Neural cell (in vitro differentiated cells): ENCODE measurements around the gene ELMO1. TPM values are rescaled to one million over a fixed set of nuclear protein-coding genes. Genes with fewer than 3 reads are reported as not detected.

ENCODE experiments used
- H2AFZ ChIP-seq: fragments of 200-600, 300-800 bp; sonication (generic), shearing (Covaris generic); 2 replicates; pipeline ENCODE4 v1.6.0; 2014; ENCODE audit warnings: low read depth, mild to moderate bottlenecking, antibody characterized with exemption, low read length, moderate library complexity
- H3F3A ChIP-seq: fragments of 200-600 bp; shearing (Covaris generic); 2 replicates; pipeline ENCODE4 v1.6.1; 2016; ENCODE audit warnings: mild to moderate bottlenecking, moderate library complexity, mixed read lengths, antibody characterized with exemption, low read length; ENCODE audit not compliant: insufficient read depth, poor library complexity, severe bottlenecking
- H3K27ac ChIP-seq: fragments of 200-600, 300-800 bp; sonication (generic), shearing (Covaris generic); 2 replicates; pipeline ENCODE4 v1.5.1; 2014; ENCODE audit warnings: mild to moderate bottlenecking, low read length, moderate library complexity
- H3K27me3 ChIP-seq: fragments of 300-800, 200-600 bp; sonication (generic), shearing (Covaris generic); 2 replicates; pipeline ENCODE4 v1.6.0; 2014; ENCODE audit warnings: mild to moderate bottlenecking, low read depth, low read length, moderate library complexity; ENCODE audit not compliant: insufficient read depth
- H3K36me3 ChIP-seq: fragments of 300-800, 200-600 bp; sonication (generic), shearing (Covaris generic); 2 replicates; pipeline ENCODE4 v1.5.1; 2014; ENCODE audit warnings: mild to moderate bottlenecking, antibody characterized with exemption, low read length, moderate library complexity; ENCODE audit not compliant: insufficient read depth
- H3K4me2 ChIP-seq: fragments of 300-800, 200-600 bp; sonication (generic), shearing (Covaris generic); 2 replicates; pipeline ENCODE4 v1.6.0; 2014; ENCODE audit warnings: mild to moderate bottlenecking, low read length
- H3K4me3 ChIP-seq: fragments of 300-800, 200-600 bp; sonication (generic), shearing (Covaris generic); 2 replicates; pipeline ENCODE4 v1.5.1; 2014; ENCODE audit warnings: mild to moderate bottlenecking, low read length, moderate library complexity
- H3K79me2 ChIP-seq: fragments of 200-600 bp; shearing (Covaris generic); replicated peaks from 2 replicates; pipeline ENCODE4 v1.6.0; 2014; ENCODE audit warnings: mild to moderate bottlenecking, low read length, moderate library complexity; ENCODE audit not compliant: insufficient read depth
- H3K9ac ChIP-seq: fragments of 300-800, 200-600 bp; sonication (generic), shearing (Covaris generic); 2 replicates; pipeline ENCODE4 v1.6.1; 2016; ENCODE audit warnings: mild to moderate bottlenecking, low read length, mixed read lengths
- H3K9me2 ChIP-seq: fragments of 200-600 bp; shearing (Covaris generic); 2 replicates; pipeline ENCODE4 v1.6.1; 2016; ENCODE audit warnings: mild to moderate bottlenecking, low read length, mixed read lengths; ENCODE audit not compliant: insufficient read depth
- H3K9me3 ChIP-seq: fragments of 200-600, 300-800 bp; sonication (generic), shearing (Covaris generic); 2 replicates; pipeline ENCODE4 v1.6.1; 2016; ENCODE audit warnings: mild to moderate bottlenecking, mixed run types, low read length, moderate library complexity, mixed read lengths
- H4K20me1 ChIP-seq: fragments of 200-600 bp; shearing (Covaris generic); 2 replicates; pipeline ENCODE4 v1.6.1; 2016; ENCODE audit warnings: mild to moderate bottlenecking, mixed run types; ENCODE audit not compliant: insufficient read depth
- EP300 ChIP-seq: fragments of 450-650 bp; conservative IDR thresholded peaks from 2 replicates; pipeline ENCODE4 v1.6.1; 2014; ENCODE audit warnings: antibody characterized with exemption, mild to moderate bottlenecking, moderate library complexity; ENCODE audit not compliant: poor library complexity, severe bottlenecking
- EZH2 ChIP-seq: fragments of 200-600, 300-800 bp; shearing (Covaris generic), sonication (generic); IDR thresholded peaks from 2 replicates; pipeline ENCODE4 v1.6.1; 2014; ENCODE audit warnings: antibody characterized with exemption, low read length, borderline replicate concordance, mild to moderate bottlenecking; ENCODE audit not compliant: insufficient read depth, poor library complexity, severe bottlenecking
- MXI1 ChIP-seq: fragments of 450-650 bp; conservative IDR thresholded peaks from 2 replicates; pipeline ENCODE4 v1.6.1; 2014; ENCODE audit warnings: antibody characterized with exemption, mild to moderate bottlenecking; ENCODE audit not compliant: poor library complexity, severe bottlenecking
- POLR2AphosphoS5 ChIP-seq: IDR thresholded peaks from 2 replicates; pipeline ENCODE4 v1.6.1; 2012
- RAD21 ChIP-seq: fragments of 450-650 bp; conservative IDR thresholded peaks from 2 replicates; pipeline ENCODE4 v1.6.1; 2014; ENCODE audit warnings: antibody characterized with exemption, mild to moderate bottlenecking, moderate library complexity
- SMC3 ChIP-seq: fragments of 450-650 bp; conservative IDR thresholded peaks from 2 replicates; pipeline ENCODE4 v1.6.1; 2014; ENCODE audit warnings: antibody characterized with exemption, mild to moderate bottlenecking, moderate library complexity; ENCODE audit not compliant: poor library complexity
- TAF1 ChIP-seq: IDR thresholded peaks from 2 replicates; pipeline ENCODE4 v1.6.1; 2012; ENCODE audit warnings: low read depth
- polyA plus RNA-seq: library from polyadenylated mRNA; depleted of rRNA; stranded (reverse); fragments of >200 nt; gene quantifications from 2 replicates; pipeline ENCODE4 v1.2.3, GENCODE V29; 2014
- TF ChIP-seq, protein P1 (sequence below): fragments of 450-650 bp; IDR thresholded peaks from 2 replicates; pipeline ENCODE4 v1.5.1; 2014; ENCODE audit warnings: antibody characterized with exemption, mild to moderate bottlenecking, moderate library complexity; ENCODE audit not compliant: poor library complexity, severe bottlenecking
- TF ChIP-seq, protein P2 (sequence below): IDR thresholded peaks from 2 replicates; pipeline ENCODE4 v1.6.1; 2012; ENCODE audit warnings: borderline replicate concordance

ELMO1 gene
- polyA plus RNA-seq, 1 donor from 2014 or later, result 12.2 TPM

DNA sequence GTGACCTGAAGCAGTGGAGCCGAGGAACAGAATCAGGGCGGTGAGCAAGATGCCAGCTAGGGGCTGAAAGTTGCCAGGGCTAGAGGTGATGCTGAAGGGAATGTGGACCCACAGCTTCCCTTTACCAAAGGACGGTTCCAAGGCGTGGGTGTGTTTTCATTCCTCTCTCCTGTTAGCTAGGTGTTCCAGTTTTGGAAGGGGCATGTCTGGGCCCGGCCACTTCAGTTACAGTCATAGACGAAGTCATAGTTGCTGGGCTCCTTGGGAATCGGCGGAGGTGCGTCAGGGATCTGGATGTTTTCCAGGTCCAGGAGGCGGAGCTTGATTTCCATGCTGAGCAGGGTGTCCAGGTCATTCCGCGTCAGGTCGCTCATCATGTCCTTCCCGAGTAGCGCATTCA, 593.3 kb downstream of the ELMO1 start:
- TF ChIP-seq MXI1 (no peak), EP300 (no peak), EZH2 (no peak), TAF1 (no peak), SMC3 (no peak), RAD21 (no peak), POLR2AphosphoS5 (no peak)
- TF ChIP-seq, protein P1, sequence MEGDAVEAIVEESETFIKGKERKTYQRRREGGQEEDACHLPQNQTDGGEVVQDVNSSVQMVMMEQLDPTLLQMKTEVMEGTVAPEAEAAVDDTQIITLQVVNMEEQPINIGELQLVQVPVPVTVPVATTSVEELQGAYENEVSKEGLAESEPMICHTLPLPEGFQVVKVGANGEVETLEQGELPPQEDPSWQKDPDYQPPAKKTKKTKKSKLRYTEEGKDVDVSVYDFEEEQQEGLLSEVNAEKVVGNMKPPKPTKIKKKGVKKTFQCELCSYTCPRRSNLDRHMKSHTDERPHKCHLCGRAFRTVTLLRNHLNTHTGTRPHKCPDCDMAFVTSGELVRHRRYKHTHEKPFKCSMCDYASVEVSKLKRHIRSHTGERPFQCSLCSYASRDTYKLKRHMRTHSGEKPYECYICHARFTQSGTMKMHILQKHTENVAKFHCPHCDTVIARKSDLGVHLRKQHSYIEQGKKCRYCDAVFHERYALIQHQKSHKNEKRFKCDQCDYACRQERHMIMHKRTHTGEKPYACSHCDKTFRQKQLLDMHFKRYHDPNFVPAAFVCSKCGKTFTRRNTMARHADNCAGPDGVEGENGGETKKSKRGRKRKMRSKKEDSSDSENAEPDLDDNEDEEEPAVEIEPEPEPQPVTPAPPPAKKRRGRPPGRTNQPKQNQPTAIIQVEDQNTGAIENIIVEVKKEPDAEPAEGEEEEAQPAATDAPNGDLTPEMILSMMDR, result no peak
- TF ChIP-seq, protein P2, sequence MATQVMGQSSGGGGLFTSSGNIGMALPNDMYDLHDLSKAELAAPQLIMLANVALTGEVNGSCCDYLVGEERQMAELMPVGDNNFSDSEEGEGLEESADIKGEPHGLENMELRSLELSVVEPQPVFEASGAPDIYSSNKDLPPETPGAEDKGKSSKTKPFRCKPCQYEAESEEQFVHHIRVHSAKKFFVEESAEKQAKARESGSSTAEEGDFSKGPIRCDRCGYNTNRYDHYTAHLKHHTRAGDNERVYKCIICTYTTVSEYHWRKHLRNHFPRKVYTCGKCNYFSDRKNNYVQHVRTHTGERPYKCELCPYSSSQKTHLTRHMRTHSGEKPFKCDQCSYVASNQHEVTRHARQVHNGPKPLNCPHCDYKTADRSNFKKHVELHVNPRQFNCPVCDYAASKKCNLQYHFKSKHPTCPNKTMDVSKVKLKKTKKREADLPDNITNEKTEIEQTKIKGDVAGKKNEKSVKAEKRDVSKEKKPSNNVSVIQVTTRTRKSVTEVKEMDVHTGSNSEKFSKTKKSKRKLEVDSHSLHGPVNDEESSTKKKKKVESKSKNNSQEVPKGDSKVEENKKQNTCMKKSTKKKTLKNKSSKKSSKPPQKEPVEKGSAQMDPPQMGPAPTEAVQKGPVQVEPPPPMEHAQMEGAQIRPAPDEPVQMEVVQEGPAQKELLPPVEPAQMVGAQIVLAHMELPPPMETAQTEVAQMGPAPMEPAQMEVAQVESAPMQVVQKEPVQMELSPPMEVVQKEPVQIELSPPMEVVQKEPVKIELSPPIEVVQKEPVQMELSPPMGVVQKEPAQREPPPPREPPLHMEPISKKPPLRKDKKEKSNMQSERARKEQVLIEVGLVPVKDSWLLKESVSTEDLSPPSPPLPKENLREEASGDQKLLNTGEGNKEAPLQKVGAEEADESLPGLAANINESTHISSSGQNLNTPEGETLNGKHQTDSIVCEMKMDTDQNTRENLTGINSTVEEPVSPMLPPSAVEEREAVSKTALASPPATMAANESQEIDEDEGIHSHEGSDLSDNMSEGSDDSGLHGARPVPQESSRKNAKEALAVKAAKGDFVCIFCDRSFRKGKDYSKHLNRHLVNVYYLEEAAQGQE, result no peak
- no peaks in the 10 kb centered on the region for H3K79me2 ChIP-seq
- H3F3A ChIP-seq, result no peaks in the 10 kb centered on the region
- H3K9me2 ChIP-seq, result no peaks in the 10 kb centered on the region
- no peaks in the 10 kb centered on the region for H4K20me1 ChIP-seq
- no peaks in the 10 kb centered on the region for H3K36me3 ChIP-seq
- no peak overlapping the region for H3K27ac ChIP-seq
- H2AFZ ChIP-seq, result no peak overlapping the region
- no peaks in the 10 kb centered on the region for H3K27me3 ChIP-seq
- H3K4me3 ChIP-seq, result no peak overlapping the region
- H3K9me3 ChIP-seq, result no peaks in the 10 kb centered on the region
- no peak overlapping the region for H3K9ac ChIP-seq
- no peak overlapping the region for H3K4me2 ChIP-seq

DNA sequence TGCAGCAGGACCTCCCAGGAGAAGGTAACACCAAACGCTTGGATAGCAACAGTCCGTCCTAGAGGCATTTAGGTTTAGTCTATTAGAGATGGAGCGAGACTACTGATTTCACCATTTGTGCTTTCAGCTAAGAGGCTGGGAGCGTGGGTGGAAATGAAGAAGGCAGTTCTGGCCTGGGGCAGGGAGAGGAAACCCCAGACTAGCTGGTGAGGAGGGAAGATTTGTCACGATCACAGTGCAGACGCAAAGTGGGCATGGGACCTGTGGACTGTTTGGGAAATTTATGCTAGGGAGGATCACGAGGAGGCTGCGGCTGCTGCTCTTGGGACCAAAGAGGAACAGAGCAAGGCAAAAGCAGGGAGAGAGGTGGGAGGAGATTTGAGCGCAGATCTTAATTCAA, 594.0 kb downstream of the ELMO1 start:
- no peaks in the 10 kb centered on the region for H3K36me3 ChIP-seq
- no peak overlapping the region for H3K4me2 ChIP-seq
- H3K79me2 ChIP-seq, result no peaks in the 10 kb centered on the region
- H3K27me3 ChIP-seq, result no peaks in the 10 kb centered on the region
- no peak overlapping the region for H2AFZ ChIP-seq
- H3K4me3 ChIP-seq, result no peak overlapping the region
- H3K9me3 ChIP-seq, result no peaks in the 10 kb centered on the region
- no peaks in the 10 kb centered on the region for H3F3A ChIP-seq
- no peaks in the 10 kb centered on the region for H4K20me1 ChIP-seq
- no peak overlapping the region for H3K27ac ChIP-seq
- TF ChIP-seq MXI1, result no peak
- TF ChIP-seq EZH2, result no peak
- TF ChIP-seq EP300, result no peak
- TF ChIP-seq, protein P2, result no peak
- TF ChIP-seq TAF1, result no peak
- TF ChIP-seq SMC3, result no peak
- no peak for TF ChIP-seq RAD21
- TF ChIP-seq POLR2AphosphoS5, result no peak
- TF ChIP-seq, protein P1, result no peak
- H3K9ac ChIP-seq, result no peak overlapping the region
- no peaks in the 10 kb centered on the region for H3K9me2 ChIP-seq
